Choroid plexus epithelial cell (primary cell): ENCODE measurements around the gene EPHB1.

Experiments
- DNase-seq: peaks from one replicate; pipeline ENCODE4 v3.0.0-alpha.2; 2010; ENCODE audit warnings: low read depth
- H3K4me3 ChIP-seq: 2 replicates; pipeline ENCODE4 v1.5.1; 2011; ENCODE audit warnings: low read depth, mild to moderate bottlenecking, control low read depth, low read length, moderate library complexity
- CTCF ChIP-seq: conservative IDR thresholded peaks from 2 replicates; pipeline ENCODE4 v1.5.1; 2011; ENCODE audit warnings: low read depth, mild to moderate bottlenecking, control low read depth, inconsistent platforms, low read length, moderate library complexity

EPHB1 gene

GRCh38 chr3:134807189-134807588 lies 12.1 kb downstream of the EPHB1 start:
- no peak for TF ChIP-seq CTCF
- DNase-seq = no peak
- no peak overlapping the region for H3K4me3 ChIP-seq

- no peak overlapping the region for H3K4me3 ChIP-seq
- TF ChIP-seq CTCF = no peak
- DNase-seq = no peak
Measured at GRCh38 chr3:134808835-134809234, 13.8 kb downstream of the EPHB1 start.

- DNase-seq = no peak
- TF ChIP-seq CTCF = no peak
- H3K4me3 ChIP-seq = no peak overlapping the region
Measured at GRCh38 chr3:134809427-134810051, 14.5 kb downstream of the EPHB1 start.

GRCh38 chr3:134810052-134810435 lies 15.0 kb downstream of the EPHB1 start:
- no peak for TF ChIP-seq CTCF
- DNase-seq = no peak
- H3K4me3 ChIP-seq = no peak overlapping the region

GRCh38 chr3:134810850-134811249 lies 15.8 kb downstream of the EPHB1 start:
- no peak for DNase-seq
- no peak overlapping the region for H3K4me3 ChIP-seq
- no peak for TF ChIP-seq CTCF

- no peak overlapping the region for H3K4me3 ChIP-seq
- no peak for TF ChIP-seq CTCF
- no peak for DNase-seq
Measured at GRCh38 chr3:134813618-134814017, 18.6 kb downstream of the EPHB1 start.

- DNase-seq = no peak
- no peak overlapping the region for H3K4me3 ChIP-seq
- TF ChIP-seq CTCF = no peak
Measured at GRCh38 chr3:134815519-134815918, 20.5 kb downstream of the EPHB1 start.
